Thyroid gland (tissue), 4 donors: ENCODE data around the gene ADAMTS1. TPM values are rescaled to one million over a fixed set of nuclear protein-coding genes. Genes with fewer than 3 reads are reported as not detected.

Experiments used
- DNase-seq, 2 donors: peaks; one replicate each; pipeline ENCODE4 v3.0.0-alpha.2; 2019
- H3K27ac ChIP-seq, 3 donors: fragments of 200-600 bp; sonication (generic); 1 replicate in 2 of 3; 2 replicates in 1 of 3; pipeline ENCODE4 v1.5.1; 2016 to 2019; ENCODE audit warnings: mild to moderate bottlenecking in 1 of 3, moderate library complexity in 1 of 3
- H3K27me3 ChIP-seq: fragments of 200-600 bp; sonication (generic); one replicate; pipeline ENCODE4 v1.5.1; 2019
- H3K36me3 ChIP-seq, 2 donors: fragments of 200-600 bp; sonication (generic); one replicate each; pipeline ENCODE4 v1.5.1; 2016 to 2019
- H3K4me1 ChIP-seq, 2 donors: fragments of 200-600 bp; sonication (generic); one replicate each; pipeline ENCODE4 v1.5.1; 2017 to 2019
- H3K4me3 ChIP-seq, 3 donors: fragments of 200-600 bp; sonication (generic); replicated peaks in 1 of 3; 1 replicate in 2 of 3; 2 replicates in 1 of 3; pipeline ENCODE4 v1.5.1; 2016; ENCODE audit warnings: mild to moderate bottlenecking in 1 of 3
- H3K9me3 ChIP-seq: fragments of 200-600 bp; sonication (generic); one replicate; pipeline ENCODE4 v1.5.1; 2017
- CTCF ChIP-seq, 6 experiments: fragments of 200-600 bp in 3 of 6; fragments of 450-650 bp in 3 of 6; sonication (generic) in 3 of 6; IDR thresholded peaks; one replicate each; pipeline ENCODE4 v1.5.1; 2016 to 2019; ENCODE audit warnings: antibody characterized with exemption in 6 of 6, mild to moderate bottlenecking in 2 of 6, inconsistent platforms in 1 of 6, moderate library complexity in 1 of 6
- POLR2A ChIP-seq, 2 donors: fragments of 450-650 bp; IDR thresholded peaks; one replicate each; pipeline ENCODE4 v1.6.1; 2017; ENCODE audit warnings: antibody characterized with exemption in 2 of 2, mild to moderate bottlenecking in 2 of 2, moderate library complexity in 1 of 2
- WGBS, 2 donors: methylation state at CpG; one replicate each; pipeline ENCODE4 v1.1.5; 2017; 5-methylcytosine and 5-hydroxymethylcytosine counted together
- intact Hi-C: fragments of 100-400 bp; cut with DNase I; formaldehyde crosslinking; loops from one replicate; pipeline ENCODE4 v1.15.1; 2023
- total RNA-seq, 4 donors: library from RNA; depleted of rRNA; stranded (reverse); fragments of >200 nt; gene quantifications; one replicate each; pipeline ENCODE4 v1.2.3, GENCODE V29; 2016

ADAMTS1 gene
- total RNA-seq, 4 donors from 2014 or later = 43.4 to 86.5 (median 56.3) TPM

- WGBS, 2 donors = 100% methylated on average over 3 to 4 of the region's 4 CpGs
- H3K4me1 ChIP-seq = no peaks in the 10 kb centered on the region
- TF ChIP-seq CTCF (IDR thresholded peaks at IDR 0.05) (no peak), POLR2A (IDR thresholded peaks at IDR 0.05) (no peak)
- no peaks in the 10 kb centered on the region for H3K27me3 ChIP-seq
- H3K27ac ChIP-seq = no peak overlapping the region
- no peak for DNase-seq
- H3K36me3 ChIP-seq = peaks cover 10 to 11% of the 10 kb centered on the region in 2 donors
- no peak overlapping the region for H3K4me3 ChIP-seq
- intact Hi-C loops = no loop called here
- H3K9me3 ChIP-seq = no peaks in the 10 kb centered on the region
Observed at GRCh38 chr21:26833011-26833410, 12.2 kb downstream of the ADAMTS1 start.

GRCh38 chr21:26832546-26832945, 12.7 kb downstream of the ADAMTS1 start:
- Histone ChIP-seq H3K27ac (no peak overlapping the region), H3K4me1 (no peaks in the 10 kb centered on the region)
- 85 to 86% methylated on average over 11 of the region's 11 CpGs for WGBS, 2 donors

GRCh38 chr21:26826801-26827200, 18.4 kb downstream of the ADAMTS1 start:
- no peak overlapping the region for H3K27ac ChIP-seq
- H3K9me3 ChIP-seq = no peaks in the 10 kb centered on the region
- TF ChIP-seq POLR2A (IDR thresholded peaks at IDR 0.05) (no peak), CTCF (IDR thresholded peaks at IDR 0.05) (no peak)
- no peaks in the 10 kb centered on the region for H3K36me3 ChIP-seq
- intact Hi-C loops = no loop called here
- 92 to 94% methylated on average over 4 of the region's 4 CpGs for WGBS, 2 donors
- no peak overlapping the region for H3K4me3 ChIP-seq
- no peak for DNase-seq
- H3K4me1 ChIP-seq = no peaks in the 10 kb centered on the region
- no peaks in the 10 kb centered on the region for H3K27me3 ChIP-seq

More at GRCh38 chr21:26832546-26832945, 12.7 kb downstream of the ADAMTS1 start:
- intact Hi-C loops = no loop called here
- H3K27me3 ChIP-seq = no peaks in the 10 kb centered on the region
- TF ChIP-seq CTCF (IDR thresholded peaks at IDR 0.05) (no peak), POLR2A (IDR thresholded peaks at IDR 0.05) (no peak)
- no peaks in the 10 kb centered on the region for H3K9me3 ChIP-seq
- no peak overlapping the region for H3K4me3 ChIP-seq
- no peak for DNase-seq
- peaks cover 5 to 6% of the 10 kb centered on the region in 2 donors for H3K36me3 ChIP-seq

- TF ChIP-seq CTCF (IDR thresholded peaks at IDR 0.05) (no peak), POLR2A (IDR thresholded peaks at IDR 0.05) (no peak)
- no peaks in the 10 kb centered on the region for H3K9me3 ChIP-seq
- no peak overlapping the region for H3K4me3 ChIP-seq
- 55 to 71% methylated on average over 4 of the region's 4 CpGs for WGBS, 2 donors
- H3K27me3 ChIP-seq = no peaks in the 10 kb centered on the region
- H3K27ac ChIP-seq = no peak overlapping the region
- no peak for DNase-seq
- H3K4me1 ChIP-seq = no peaks in the 10 kb centered on the region
- H3K36me3 ChIP-seq = no peaks in the 10 kb centered on the region
- intact Hi-C loops = no loop called here
Observed at GRCh38 chr21:26820509-26820908, 24.7 kb downstream of the ADAMTS1 start.

- TF ChIP-seq POLR2A (IDR thresholded peaks at IDR 0.05) (no peak), CTCF (IDR thresholded peaks at IDR 0.05) (no peak)
- intact Hi-C loops = no loop called here
- no peaks in the 10 kb centered on the region for H3K9me3 ChIP-seq
- WGBS, 2 donors = 88 to 93% methylated on average over 3 of the region's 3 CpGs
- H3K4me1 ChIP-seq = no peaks in the 10 kb centered on the region
- H3K4me3 ChIP-seq = no peak overlapping the region
- DNase-seq = no peak
- no peak overlapping the region for H3K27ac ChIP-seq
- no peaks in the 10 kb centered on the region for H3K27me3 ChIP-seq
- no peaks in the 10 kb centered on the region for H3K36me3 ChIP-seq
Observed at GRCh38 chr21:26819740-26820324, 25.4 kb downstream of the ADAMTS1 start.
